GM10266 (cell line): Measurements from ENCODE around the gene EPHA3.
"Not testable (repeated sequence)": the region's sequence is repeated elsewhere in the genome, so short reads cannot be mapped to it uniquely, and the experiment has no call there.

ENCODE experiments used
- DNase-seq: peaks from one replicate; pipeline ENCODE4 v3.0.0; 2012; ENCODE audit errors: extremely low spot score
- TF ChIP-seq, protein P1 (sequence below): IDR thresholded peaks from 2 replicates; pipeline ENCODE4 v1.5.1; 2012; ENCODE audit warnings: mild to moderate bottlenecking, low read depth; ENCODE audit not compliant: control insufficient read depth, insufficient read depth; ENCODE audit errors: missing control alignments

EPHA3 gene

DNA sequence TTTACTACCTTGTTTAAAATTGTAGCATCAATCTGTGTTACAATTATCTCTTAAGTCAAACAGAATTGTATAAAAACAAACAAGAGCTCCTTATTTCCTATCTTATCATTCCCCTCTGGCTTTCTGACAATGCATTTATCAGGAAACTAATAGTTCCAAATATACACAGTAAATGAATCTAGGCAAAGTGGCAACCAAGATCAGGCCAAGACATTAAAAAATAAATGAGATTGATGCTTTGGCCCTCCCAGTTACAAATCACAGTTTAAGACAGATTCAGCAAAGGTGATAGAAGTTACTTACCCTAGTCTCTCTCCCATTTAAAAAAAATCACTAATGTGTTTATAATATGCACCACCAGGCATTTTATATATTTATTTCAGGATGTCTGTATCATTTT is 236.7 kb downstream of the EPHA3 start:
- DNase-seq, result no peak
- TF ChIP-seq, protein P1, sequence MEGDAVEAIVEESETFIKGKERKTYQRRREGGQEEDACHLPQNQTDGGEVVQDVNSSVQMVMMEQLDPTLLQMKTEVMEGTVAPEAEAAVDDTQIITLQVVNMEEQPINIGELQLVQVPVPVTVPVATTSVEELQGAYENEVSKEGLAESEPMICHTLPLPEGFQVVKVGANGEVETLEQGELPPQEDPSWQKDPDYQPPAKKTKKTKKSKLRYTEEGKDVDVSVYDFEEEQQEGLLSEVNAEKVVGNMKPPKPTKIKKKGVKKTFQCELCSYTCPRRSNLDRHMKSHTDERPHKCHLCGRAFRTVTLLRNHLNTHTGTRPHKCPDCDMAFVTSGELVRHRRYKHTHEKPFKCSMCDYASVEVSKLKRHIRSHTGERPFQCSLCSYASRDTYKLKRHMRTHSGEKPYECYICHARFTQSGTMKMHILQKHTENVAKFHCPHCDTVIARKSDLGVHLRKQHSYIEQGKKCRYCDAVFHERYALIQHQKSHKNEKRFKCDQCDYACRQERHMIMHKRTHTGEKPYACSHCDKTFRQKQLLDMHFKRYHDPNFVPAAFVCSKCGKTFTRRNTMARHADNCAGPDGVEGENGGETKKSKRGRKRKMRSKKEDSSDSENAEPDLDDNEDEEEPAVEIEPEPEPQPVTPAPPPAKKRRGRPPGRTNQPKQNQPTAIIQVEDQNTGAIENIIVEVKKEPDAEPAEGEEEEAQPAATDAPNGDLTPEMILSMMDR, result no peak

DNA sequence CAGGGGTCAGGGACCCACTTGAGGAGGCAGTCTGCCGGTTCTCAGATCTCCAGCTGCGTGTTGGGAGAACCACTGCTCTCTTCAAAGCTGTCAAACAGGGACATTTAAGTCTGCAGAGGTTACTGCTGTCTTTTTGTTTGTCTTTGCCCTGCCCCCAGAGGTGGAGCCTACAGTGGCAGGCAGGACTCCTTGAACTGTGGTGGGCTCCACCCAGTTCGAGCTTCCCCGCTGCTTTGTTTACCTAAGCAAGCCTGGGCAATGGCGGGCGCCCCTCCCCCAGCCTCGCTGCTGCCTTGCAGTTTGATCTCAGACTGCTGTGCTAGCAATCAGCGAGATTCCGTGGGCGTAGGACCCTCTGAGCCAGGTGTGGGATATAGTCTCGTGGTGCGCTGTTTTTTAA is 243.5 kb downstream of the EPHA3 start:
- DNase-seq, result not testable (repeated sequence)

DNA sequence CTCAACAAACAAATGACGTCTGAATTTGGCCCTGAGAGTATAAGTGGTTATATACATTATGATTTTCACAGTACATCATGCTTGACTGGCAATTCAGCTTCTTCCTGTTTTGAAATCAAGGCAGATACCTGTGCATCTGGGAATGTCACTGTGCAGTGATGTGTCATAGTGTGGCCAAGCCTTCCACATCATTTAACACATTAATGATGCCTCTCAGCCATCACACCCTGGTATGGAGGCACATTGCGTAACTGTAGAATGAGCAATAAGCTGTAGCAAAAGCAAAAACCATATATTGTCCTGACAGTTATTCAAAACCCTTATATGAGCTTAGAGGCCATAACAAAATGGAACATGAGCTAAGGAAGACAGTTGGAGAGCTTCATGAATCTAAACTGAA is 246.0 kb downstream of the EPHA3 start:
- TF ChIP-seq, protein P1, result no peak
- DNase-seq, result no peak

DNA sequence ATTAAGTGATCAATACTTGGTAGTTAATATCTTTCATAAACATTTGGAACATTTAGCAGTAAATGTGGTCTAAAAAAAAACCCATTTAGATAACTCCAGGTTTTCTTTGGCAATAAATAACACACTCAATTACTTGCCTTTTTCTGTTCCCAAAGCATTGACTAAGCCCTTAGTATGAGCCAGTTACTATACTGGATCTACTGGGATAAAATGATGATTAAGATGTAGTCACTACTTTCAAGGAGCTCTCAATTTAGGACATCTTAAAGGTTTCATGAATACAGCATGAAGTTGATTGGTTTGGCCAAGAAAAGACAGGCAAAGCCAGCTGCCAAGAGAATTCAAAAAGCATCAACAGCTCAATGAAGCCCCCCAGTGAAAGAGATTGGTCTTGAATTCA is 250.9 kb downstream of the EPHA3 start:
- TF ChIP-seq, protein P1, result no peak
- no peak for DNase-seq

DNA sequence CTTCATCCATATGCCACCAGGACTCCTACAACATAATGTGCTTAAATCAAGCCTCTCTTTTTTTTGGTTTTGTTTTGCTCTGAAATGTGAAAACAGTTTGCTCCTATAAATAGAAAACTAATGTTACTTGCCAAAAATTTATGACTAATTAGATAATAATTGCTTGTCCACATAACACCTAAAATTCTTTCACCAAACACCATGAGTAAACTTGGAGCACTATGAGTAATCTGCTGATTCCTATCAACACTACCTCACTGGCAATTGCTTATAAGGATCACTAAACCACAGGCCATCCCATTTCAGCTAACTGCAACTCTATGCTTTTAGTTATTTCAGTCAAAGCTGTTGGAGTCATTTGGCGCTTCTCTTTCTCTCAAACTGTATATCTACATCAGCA is 252.7 kb downstream of the EPHA3 start:
- TF ChIP-seq, protein P1, result no peak
- DNase-seq, result no peak

DNA sequence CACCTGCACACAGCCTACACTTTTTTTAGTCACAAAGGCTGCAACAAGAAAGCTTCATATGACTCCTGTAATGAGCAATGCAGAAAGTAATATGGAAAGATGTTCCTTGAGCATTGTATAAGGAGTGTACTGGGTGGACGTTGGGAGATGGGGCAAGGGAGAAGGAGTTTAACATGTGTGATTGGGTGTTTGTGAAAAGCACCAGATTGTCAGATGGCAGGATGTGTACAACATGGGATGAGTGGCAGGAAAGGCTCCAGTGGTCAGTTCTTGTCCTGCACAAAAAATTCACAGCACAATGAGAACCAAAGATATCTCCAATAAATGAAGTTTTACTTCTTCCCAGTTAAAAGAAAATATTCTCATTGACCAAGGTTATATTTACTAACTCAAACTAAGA is 255.1 kb downstream of the EPHA3 start:
- TF ChIP-seq, protein P1, result no peak
- DNase-seq, result no peak

DNA sequence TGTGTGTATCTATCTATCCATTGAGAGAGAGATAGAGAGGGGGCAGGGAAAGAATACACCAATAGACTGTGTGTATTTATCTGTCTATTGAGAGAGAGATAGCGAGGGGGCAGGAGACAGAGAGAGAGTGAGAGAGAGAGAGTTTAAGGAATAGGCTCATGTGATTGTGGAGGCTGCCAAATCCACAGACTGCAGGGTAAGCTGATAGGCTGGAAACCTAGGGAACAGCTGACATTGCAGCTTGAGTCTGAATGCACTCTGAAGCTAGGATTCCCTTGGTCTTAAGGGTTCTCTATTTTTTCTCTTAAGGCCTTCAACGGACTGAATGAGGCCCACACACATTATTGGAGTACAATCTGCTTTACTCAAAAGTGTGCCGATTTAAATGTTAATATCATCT is 255.8 kb downstream of the EPHA3 start:
- TF ChIP-seq, protein P1, result no peak
- no peak for DNase-seq

DNA sequence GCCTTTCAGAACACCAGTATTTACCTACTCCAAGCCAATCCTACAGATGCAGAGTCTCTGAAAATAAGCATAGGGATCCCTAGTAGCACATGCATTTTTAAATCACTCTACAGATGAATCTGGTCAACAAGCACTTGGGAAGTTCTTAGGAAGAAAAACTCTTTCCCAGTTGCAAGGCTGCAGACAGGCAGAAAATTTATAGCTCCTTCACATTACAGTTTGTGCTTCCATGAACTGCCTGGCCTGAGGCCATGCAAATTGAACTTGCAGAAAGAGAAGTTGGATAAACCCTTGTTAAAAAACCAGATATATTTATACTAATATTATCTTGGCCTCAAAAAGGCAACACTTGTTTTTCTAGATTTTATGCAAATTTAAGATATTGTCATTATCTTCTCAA is 256.9 kb downstream of the EPHA3 start:
- TF ChIP-seq, protein P1, result no peak
- no peak for DNase-seq
